ENCODE data around the gene DDIT4L. TPM values are rescaled to one million over a fixed set of nuclear protein-coding genes. Genes with fewer than 3 reads are reported as not detected.

The DDIT4L gene
- total and polyA plus RNA-seq, 2 experiments from 2014 or later: 3.4 to 7.0 TPM

- peaks cover 58% of the 10 kb centered on the region for H3K9me3 Mint-ChIP-seq
- ATAC-seq: no peak
- Histone ChIP-seq H3K36me3 (ENCODE audit: insufficient read depth) (no peaks in the 10 kb centered on the region; the same call in 1 of the 2 replicates), H3K79me2 (replicated peaks; ENCODE audit: insufficient read depth) (no peaks in the 10 kb centered on the region), H3K27ac (ENCODE audit: low read depth) (no peak overlapping the region), H3K4me1 (ENCODE audit: insufficient read depth) (no peaks in the 10 kb centered on the region), H2AFZ (no peak overlapping the region), H3K4me2 (no peak overlapping the region), H3F3A (replicated peaks; ENCODE audit: low read depth) (no peaks in the 10 kb centered on the region), H3K4me3 (no peak overlapping the region), H3K9me2 (ENCODE audit: insufficient read depth) (0 out of 2 replicates have a peak, but pooled peaks cover 7% of the 10 kb centered on the region), H4K20me1 (replicated peaks; ENCODE audit: insufficient read depth) (no peaks in the 10 kb centered on the region), H3K27me3 (ENCODE audit: insufficient read depth) (no peaks in the 10 kb centered on the region)
- H3K4me1 Mint-ChIP-seq: no peaks in the 10 kb centered on the region
- no peak overlapping the region for H3K4me3 Mint-ChIP-seq
- H3K27ac Mint-ChIP-seq: no peak overlapping the region
- H3K27me3 Mint-ChIP-seq (ENCODE audit: insufficient read depth, low read depth, poor library complexity): no peaks in the 10 kb centered on the region
- H3K36me3 Mint-ChIP-seq (ENCODE audit: low read depth): peaks cover 41% of the 10 kb centered on the region
- no peak for DNase-seq (ENCODE audit: low spot score)
- TF ChIP-seq JUNB (IDR thresholded peaks at IDR 0.05; ENCODE audit: unreplicated experiment): no peak
- no peak for TF ChIP-seq CREB1 (CRISPR knock-in tag; IDR thresholded peaks at IDR 0.05; ENCODE audit: low read depth)
- no peak for TF ChIP-seq ZNF331 (CRISPR knock-in tag; IDR thresholded peaks at IDR 0.05; ENCODE audit: low read depth)
- no peak for TF ChIP-seq REST (IDR thresholded peaks at IDR 0.05; ENCODE audit: unreplicated experiment)
- no peak for TF ChIP-seq STAT1 (IDR thresholded peaks at IDR 0.05; ENCODE audit: unreplicated experiment)
- TF ChIP-seq POLR2AphosphoS5 (IDR thresholded peaks at IDR 0.05; ENCODE audit: low read depth): no peak
- TF ChIP-seq NANOG (IDR thresholded peaks at IDR 0.05; ENCODE audit: borderline replicate concordance): no peak
- no peak for TF ChIP-seq EZH2phosphoT487 (IDR thresholded peaks at IDR 0.05; ENCODE audit: unreplicated experiment)
- no peak for TF ChIP-seq EZH2 (IDR thresholded peaks at IDR 0.05; ENCODE audit: low read depth, unreplicated experiment)
- TF ChIP-seq ZNF462 (CRISPR knock-in tag; IDR thresholded peaks at IDR 0.05): no peak
- no peak for TF ChIP-seq ZNF114 (CRISPR knock-in tag; IDR thresholded peaks at IDR 0.05)
- no peak for TF ChIP-seq ETS1 (IDR thresholded peaks at IDR 0.05)
- TF ChIP-seq CTCF (conservative IDR thresholded peaks at IDR 0.05; ENCODE audit: low read depth in 2 of 2): no peak
These were observed 34.5 kb upstream of the DDIT4L start for GRCh38 chr4:100224721-100225120.
